ENCODE results near the gene MRPS34.
A peak's percentile ranks its signal among the peaks of the same experiment; 100 is the strongest.

MRPS34 gene

DNA sequence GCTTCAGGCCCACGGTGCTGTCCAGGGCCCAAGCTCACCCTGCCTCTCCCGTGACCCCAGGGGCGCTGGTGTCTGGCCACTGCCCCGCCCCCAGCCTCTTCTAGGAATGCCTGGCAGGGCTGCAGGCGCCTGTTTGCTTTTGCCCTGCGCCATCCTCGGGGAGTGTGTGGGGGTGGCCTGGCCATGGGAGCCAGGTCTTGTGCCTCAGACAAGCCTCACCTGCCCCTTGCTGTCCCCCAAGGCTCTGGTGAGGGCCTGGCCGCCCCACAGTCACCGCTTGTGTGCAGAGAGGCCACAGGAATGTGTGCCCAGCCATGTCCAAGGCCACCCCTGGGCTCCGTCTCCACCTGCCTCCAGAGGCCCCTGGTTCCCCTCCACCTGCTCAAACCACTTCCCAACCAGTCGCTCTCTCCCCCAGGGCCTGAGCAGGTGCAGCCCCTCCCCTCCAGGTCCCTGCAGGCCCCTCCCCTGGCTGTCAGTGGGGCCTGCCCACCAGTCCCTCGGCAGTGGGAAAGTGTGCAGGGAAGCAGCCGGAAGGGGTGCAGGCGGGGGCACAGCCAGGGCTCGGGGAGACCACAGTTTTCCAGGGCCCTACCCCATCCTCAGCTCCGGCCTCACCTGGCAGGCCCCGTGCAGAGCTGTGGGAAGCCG lies 21.4 kb upstream of the MRPS34 start:
- no peak for DNase-seq

DNA sequence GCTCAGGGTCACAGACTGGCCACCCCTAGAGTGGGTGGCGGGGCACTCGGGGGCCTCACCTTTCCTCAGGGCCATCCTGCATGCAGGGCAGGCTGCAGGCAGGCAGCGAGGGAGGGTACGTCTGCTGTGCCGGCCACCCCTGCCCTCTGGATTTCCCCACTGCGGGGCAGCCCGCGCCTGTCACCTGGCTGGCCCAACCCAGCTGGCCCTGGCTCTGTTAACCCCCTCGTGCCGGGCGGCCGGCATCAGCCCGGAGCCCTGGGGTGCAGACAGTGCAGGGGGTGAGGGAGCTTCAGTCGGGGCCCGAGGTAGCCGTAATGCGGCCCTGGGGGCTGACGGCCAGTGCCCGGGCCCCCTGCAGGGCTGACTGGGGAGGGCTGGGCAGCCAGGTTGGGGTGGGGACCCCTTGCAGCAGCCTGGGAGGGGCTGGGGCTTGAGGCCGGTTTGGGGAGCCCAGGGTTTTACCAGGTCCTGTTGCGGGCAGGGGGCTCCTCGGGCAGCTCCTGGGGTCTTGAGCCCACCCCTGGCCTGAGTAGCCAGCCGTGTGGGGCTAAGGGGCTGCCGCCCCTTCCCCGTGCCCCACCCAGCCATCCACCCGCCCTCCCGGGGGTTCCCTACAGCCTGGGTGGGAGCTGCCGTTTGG lies 20.8 kb upstream of the MRPS34 start, which contains the start of gene IGFALS:
Gene IGFALS, minus strand, starts transcription at position 128 of the 643 bp plus-strand sequence. Its CDS starts 53 bp downstream, at position 75.
- no peak for DNase-seq

- DNase-seq: no peak
These were observed 20.1 kb upstream of the MRPS34 start for GRCh38 chr16:1792836-1793577.

GRCh38 chr16:1791943-1792812 lies 19.2 kb upstream of the MRPS34 start:
- no peak for DNase-seq

DNA sequence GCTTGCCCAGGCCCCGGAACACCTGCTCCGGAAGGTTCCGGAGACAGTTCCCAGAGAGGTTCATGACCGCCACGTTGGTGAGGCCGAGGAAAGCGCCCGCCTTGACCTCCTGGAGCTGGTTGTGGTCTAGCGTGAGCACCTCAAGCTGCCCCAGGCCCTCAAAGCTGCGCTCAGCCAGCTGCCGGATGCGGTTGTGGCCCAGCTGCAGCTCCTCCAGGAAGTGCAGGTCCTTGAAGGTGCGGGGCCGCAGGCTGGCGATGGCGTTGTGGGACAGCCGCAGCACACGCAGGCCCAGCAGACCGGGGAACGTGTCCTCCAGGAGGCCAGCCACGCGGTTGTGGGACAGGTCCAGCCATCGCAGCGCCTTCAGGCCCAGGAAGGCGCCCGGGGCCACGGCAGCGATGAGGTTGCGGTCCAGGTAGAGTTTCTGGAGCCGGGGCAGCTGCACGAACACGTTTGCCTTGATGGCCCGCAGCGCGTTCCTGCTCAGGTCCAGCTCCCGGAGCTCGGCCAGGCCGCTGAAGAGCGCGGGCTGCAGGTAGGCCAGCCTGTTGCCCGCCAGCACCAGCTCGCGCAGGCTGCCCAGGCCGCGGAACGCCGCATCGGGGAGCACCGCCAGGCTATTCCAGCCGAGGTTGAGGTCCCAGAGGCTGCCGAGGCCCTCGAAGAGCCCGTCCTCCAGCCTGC lies 18.5 kb upstream of the MRPS34 start:
- no peak for DNase-seq

DNA sequence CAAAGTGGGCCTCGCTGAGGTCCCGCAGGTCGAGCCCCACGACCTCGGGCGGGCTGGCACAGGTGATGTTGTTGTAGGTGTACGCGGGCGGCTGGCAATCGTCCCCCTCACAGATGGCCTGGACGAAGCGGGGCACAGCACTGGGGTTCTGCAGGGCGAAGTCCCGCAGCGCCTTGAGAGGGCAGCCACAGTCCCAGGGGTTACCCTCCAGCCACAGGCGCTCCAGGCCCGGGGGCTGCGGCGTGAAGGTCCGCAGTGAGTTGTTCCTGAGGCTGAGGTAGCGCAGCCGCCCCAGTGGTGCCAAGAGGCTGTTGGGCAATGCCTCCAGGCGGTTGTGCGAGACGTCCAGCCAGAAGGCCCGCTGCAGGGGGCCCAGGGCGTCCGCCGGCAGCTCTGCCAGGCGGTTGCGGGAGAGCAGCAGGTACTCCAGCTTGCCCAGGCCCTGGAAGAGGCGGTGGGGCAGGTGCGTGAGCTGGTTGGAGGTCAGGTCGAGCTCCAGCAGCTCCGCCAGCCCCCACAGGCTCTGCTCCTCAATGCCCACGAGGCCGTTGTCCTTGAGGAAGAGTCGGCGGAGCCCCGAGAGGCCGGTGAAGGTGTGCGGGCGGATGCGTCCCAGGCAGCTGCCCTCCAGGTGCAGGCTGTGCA lies 17.8 kb upstream of the MRPS34 start:
- no peak for DNase-seq

- no peak for DNase-seq
These were observed 17.3 kb upstream of the MRPS34 start for GRCh38 chr16:1790261-1790610.

DNA sequence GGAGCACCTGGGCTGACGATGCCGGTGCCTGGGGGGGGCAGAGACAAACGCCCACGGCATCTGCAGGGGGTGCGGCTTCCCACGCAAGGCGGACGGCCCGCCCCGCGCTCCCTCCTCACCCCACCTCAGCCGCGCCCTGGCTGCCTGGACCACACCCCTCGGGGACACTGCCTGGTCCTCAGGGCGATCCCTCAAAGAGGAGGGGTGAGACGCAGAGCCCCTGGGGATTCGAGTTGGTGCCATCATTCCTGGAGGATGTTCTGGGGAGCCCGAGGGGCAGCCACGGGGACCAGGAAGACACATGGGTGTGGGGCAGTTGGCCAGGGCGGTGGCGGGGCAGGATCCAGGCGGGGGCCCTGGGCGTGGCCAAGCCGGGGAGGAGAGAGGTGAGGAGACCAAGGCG lies 16.7 kb upstream of the MRPS34 start:
- DNase-seq: no peak

DNA sequence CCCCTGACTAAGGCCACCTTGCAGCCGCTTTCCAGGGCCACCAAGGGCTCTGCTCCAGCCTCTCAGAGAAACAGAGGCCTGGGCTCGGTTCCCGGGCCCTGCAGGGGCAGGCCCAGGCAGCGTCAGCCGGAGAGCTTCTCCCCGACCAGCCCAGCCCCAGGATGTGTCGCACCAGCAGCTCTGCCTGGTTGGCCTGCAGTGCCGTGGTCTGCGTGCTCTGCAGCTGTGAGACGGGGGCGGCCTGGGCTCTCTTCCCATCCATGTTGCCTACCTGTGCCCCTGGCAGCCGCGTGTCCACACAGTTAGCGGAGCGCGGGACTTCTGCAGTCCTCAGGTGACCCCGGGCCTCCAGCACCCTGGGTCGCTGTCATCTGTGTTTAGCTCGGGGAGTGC lies 15.8 kb upstream of the MRPS34 start:
- no peak for DNase-seq

GRCh38 chr16:1788095-1788707 lies 15.3 kb upstream of the MRPS34 start:
- no peak for DNase-seq

GRCh38 chr16:1787322-1788094 lies 14.6 kb upstream of the MRPS34 start:
- no peak for DNase-seq

DNA sequence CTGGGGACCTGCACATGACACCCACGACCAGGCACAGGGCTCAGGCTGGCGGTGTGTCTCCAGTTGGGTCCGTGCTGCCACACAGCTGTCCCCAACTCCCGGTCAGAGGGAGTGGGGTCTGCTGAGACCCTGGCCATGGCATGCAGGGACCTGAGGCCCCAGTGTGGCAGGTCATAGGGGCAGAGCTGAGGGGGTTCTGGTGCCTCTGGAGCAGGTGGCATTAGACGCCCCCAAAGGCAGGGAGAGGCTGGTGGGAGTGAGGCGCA lies 14.1 kb upstream of the MRPS34 start:
- no peak for DNase-seq

GRCh38 chr16:1786242-1787055 lies 13.5 kb upstream of the MRPS34 start:
- no peak for DNase-seq

DNA sequence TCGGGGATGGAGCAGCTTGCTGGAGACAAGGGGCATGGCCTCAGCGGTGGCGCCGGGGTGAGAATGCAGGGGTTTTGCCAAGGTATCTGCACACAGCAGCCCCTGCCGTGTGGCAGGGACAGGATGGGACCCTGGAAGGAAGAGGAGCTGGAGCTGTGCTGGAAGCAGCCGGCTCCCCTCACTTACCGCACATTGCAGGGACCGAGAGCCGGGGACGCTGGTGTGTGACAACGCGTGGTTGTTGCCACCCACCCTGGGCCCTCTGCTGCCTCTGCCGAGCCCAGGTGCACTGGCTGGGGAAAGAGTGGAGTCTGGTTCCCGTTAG lies 12.9 kb upstream of the MRPS34 start:
- DNase-seq: no peak

DNA sequence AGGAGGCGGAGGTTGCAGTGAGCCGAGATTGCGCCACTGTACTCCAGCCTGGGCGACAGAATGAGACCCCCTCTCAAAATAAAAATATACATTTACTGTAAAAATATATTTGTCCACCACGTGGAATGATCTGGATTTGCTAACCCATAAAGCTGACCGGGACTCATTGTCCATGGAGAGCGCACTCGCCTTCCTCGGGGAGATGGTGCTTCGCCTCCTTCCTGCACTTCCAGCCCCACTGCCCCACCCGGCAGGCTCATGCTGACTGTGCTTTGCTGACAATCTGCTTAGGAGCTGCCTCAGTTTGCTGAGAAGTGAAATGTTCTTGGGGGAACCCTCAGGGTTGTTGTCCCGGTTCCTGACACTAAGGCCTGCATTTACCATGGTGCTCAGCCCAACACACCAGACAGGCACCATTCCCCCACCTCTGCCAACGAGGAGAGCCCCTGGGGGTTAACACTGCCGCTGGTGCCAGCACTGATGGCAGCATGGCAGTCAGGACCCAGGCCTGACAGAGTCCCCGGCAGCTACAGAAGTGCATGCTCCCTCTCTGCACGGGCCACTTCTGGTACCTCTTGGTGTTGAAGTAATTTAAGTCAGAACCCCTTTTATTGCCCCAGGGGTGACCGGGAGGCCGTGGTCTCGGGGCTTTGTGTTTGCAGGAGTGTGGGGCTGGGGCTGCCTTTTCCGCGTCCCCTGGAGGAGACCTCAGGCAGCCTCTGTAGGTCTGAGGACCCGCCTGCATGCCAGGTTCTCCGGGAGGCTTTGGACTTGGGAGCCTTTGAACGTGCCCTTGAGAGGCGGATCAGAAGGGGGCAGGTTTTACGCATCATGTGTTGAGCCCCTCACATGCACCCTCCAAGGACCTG lies 12.3 kb upstream of the MRPS34 start:
- DNase-seq: no peak

GRCh38 chr16:1782408-1783264 lies 9.7 kb upstream of the MRPS34 start, which contains the start of the genes NUBP2 and SPSB3:
NUBP2 (plus strand) TSS chr16:1782960; CDS start chr16:1783021, 61 bp downstream.
SPSB3 (minus strand) TSS chr16:1782571; CDS start chr16:1781483, 1,088 bp downstream.
- DNase-seq: peak; percentile 100

DNA sequence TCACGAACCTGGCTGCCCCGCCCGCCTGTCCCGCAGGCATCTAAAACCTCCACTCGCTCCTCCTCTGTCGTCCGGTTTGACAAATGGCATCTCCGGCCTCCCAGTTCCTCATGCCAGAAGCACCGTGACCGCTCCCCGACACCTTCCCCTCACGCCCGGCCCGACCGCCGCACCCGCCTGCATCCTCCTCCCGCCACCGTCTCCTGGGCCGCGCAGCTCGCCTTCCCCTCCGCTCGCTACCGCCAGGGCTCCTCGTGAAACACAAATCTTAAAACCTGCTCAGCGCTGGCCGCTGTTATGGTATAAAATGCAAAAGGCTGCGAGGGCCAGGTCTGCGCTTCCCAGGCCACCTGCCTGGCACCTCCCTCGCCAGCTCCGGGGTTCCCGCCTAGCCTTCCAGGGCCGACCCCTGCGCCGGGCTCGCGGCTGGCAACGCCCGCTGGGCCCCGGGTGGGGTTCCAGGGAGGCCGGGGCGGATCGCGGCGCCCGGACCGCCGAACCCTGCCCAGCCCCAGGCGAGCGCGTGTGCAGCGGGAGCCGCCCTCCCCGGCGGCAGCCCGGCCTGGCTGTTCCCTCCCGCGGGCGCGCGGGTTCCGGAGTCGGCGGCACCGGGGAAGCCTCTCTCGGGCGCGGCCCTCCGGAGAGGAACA lies 8.9 kb upstream of the MRPS34 start:
- DNase-seq: no peak

DNA sequence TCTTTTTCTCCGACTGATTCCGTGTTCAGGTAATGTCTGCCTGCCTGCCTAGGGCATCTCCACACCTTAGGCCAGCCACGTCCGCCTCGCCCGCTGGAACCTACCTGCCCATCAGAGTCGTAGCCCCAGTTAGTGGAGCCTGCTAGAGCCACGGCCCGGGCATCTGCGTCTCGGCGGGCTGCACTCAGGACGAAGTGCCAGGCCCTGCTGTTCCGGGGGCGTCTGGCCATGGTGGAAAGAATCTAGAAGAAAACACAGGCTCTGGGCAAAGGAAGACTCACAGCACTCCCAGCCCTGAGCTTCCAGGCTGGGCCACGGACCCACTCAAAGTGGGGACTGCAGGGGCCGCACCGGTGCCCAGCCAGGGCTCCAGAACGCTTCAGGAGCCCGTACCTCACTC lies 8.3 kb upstream of the MRPS34 start:
- no peak for DNase-seq
